Testis (tissue), 3 donors: ENCODE results near the gene CTTNBP2. TPM values are rescaled to one million over a fixed set of nuclear protein-coding genes. Genes with fewer than 3 reads are reported as not detected.

Source experiments
- DNase-seq: peaks from one replicate; pipeline ENCODE4 v3.0.0-alpha.2; 2019
- H3K27ac ChIP-seq, 2 donors: fragments of 200-600 bp; sonication (generic); one replicate each; pipeline ENCODE4 v1.5.1; 2019
- H3K27me3 ChIP-seq: fragments of 200-600 bp; sonication (generic); one replicate; pipeline ENCODE4 v1.5.1; 2019
- H3K36me3 ChIP-seq: fragments of 200-600 bp; sonication (generic); one replicate; pipeline ENCODE4 v1.5.1; 2017; ENCODE audit warnings: low read depth; ENCODE audit errors: missing control alignments
- H3K4me1 ChIP-seq: fragments of 200-600 bp; sonication (generic); one replicate; pipeline ENCODE4 v1.5.1; 2019
- H3K4me3 ChIP-seq, 2 donors: fragments of 200-600 bp; sonication (generic); one replicate each; pipeline ENCODE4 v1.5.1; 2017 to 2019
- H3K9me3 ChIP-seq: fragments of 200-600 bp; sonication (generic); one replicate; pipeline ENCODE4 v1.5.1; 2017
- POLR2A ChIP-seq: fragments of 450-650 bp; IDR thresholded peaks from one replicate; pipeline ENCODE4 v1.6.1; 2017; ENCODE audit warnings: antibody characterized with exemption, mild to moderate bottlenecking, moderate library complexity
- WGBS, 2 donors: methylation state at CpG; one replicate each; pipeline ENCODE4 v1.1.5; 2018; 5-methylcytosine and 5-hydroxymethylcytosine counted together
- intact Hi-C: fragments of 100-400 bp; cut with DNase I; formaldehyde crosslinking; loops from one replicate; pipeline ENCODE4 v1.15.1; 2023; ENCODE audit warnings: low total_unique reads
- polyA plus RNA-seq: library from polyadenylated mRNA; stranded (reverse); fragments of 350-450 nt; fragmentation: Illumina TruSeq; extraction: RNeasy Lipid Tissue Mini Kit (QIAGEN cat#74804); gene quantifications from one replicate; pipeline ENCODE4 v1.2.3, GENCODE V29; 2014; ENCODE audit warnings: low read depth, low replicate concordance; ENCODE audit not compliant: insufficient read depth
- total RNA-seq, 2 donors: library from RNA; depleted of rRNA; stranded (reverse); fragments of >200 nt; gene quantifications; one replicate each; pipeline ENCODE4 v1.2.3, GENCODE V29; 2016
- TF ChIP-seq, protein P1 (sequence below), 3 experiments: fragments of 450-650 bp in 2 of 3; fragments of 200-600 bp in 1 of 3; sonication (generic) in 1 of 3; IDR thresholded peaks; one replicate each; pipeline ENCODE4 v1.5.1; 2016 to 2019; ENCODE audit warnings: antibody characterized with exemption in 3 of 3, mild to moderate bottlenecking in 2 of 3, moderate library complexity in 1 of 3

Gene CTTNBP2
- total and polyA plus RNA-seq, 3 donors from 2014 or later, result 2.7 to 4.3 (median 3.4) TPM

DNA sequence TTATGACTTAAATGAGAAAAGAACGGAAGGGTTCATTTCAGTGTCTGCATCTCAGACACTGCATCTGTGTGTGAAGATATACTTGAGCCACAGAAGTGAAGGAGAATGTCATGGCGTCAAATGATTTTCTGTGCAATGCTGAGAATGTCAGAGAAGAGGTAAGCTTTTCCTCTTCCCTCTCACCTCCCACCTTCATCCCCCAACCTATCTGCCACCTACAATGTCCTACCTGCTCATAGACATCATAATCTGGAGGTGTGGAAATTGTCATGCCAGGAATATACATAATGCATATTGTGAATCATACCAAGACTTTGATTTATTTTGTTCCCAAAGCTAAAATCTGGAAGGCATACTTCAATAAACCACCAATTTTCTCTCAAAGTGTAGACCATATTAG lies 53.7 kb downstream of the CTTNBP2 start:
- no peak for DNase-seq
- TF ChIP-seq POLR2A, result no peak
- TF ChIP-seq, protein P1, sequence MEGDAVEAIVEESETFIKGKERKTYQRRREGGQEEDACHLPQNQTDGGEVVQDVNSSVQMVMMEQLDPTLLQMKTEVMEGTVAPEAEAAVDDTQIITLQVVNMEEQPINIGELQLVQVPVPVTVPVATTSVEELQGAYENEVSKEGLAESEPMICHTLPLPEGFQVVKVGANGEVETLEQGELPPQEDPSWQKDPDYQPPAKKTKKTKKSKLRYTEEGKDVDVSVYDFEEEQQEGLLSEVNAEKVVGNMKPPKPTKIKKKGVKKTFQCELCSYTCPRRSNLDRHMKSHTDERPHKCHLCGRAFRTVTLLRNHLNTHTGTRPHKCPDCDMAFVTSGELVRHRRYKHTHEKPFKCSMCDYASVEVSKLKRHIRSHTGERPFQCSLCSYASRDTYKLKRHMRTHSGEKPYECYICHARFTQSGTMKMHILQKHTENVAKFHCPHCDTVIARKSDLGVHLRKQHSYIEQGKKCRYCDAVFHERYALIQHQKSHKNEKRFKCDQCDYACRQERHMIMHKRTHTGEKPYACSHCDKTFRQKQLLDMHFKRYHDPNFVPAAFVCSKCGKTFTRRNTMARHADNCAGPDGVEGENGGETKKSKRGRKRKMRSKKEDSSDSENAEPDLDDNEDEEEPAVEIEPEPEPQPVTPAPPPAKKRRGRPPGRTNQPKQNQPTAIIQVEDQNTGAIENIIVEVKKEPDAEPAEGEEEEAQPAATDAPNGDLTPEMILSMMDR (IDR thresholded peaks at IDR 0.05), result no peak
- H3K4me1 ChIP-seq, result no peaks in the 10 kb centered on the region
- H3K27me3 ChIP-seq, result no peaks in the 10 kb centered on the region
- no peak overlapping the region for H3K27ac ChIP-seq
- no peaks in the 10 kb centered on the region for H3K9me3 ChIP-seq
- H3K4me3 ChIP-seq, result no peak overlapping the region
- intact Hi-C loops, result no loop called here
- H3K36me3 ChIP-seq, result no peaks in the 10 kb centered on the region
- 94 to 96% methylated on average over 2 of the region's 2 CpGs for WGBS, 2 donors

DNA sequence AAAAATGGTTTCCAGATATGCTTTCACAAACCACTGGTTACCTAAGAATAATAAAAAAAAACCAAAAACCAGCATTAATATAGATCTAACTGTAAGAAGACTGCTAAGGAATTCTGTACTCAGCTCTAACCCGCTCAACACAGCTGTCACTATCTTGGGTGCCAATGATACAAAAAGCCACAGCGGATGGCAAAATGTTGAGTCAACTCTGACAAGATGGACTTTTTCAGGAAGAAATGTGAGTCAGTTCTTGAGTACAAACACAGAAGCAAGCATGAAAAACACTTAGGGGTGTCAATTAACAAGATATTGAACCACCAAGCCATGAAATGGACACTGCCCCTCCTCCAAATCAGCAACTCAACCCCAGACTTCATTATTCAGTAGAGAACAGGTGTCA lies 55.0 kb downstream of the CTTNBP2 start:
- 93 to 97% methylated on average over 2 of the region's 2 CpGs for WGBS, 2 donors
- no peaks in the 10 kb centered on the region for H3K36me3 ChIP-seq
- DNase-seq, result no peak

DNA sequence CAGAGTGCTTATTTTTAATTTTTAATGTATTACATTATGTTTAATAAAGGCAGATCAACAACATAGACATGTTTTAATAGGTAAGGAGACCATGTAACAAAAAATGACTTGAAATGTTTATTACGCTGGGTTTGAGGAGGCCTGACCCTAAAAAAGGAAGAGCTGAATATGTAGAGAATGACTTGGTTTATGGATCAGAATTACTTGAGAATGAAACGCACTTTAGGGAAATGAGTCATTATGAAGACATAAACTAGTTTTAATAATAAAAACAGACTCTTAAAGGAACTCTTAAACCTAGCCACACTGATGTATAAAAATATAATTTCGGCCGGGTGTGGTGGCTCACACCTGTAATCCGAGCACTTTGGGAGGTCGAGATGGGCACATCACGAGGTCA lies 56.5 kb downstream of the CTTNBP2 start:
- intact Hi-C loops, result no loop called here
- no peak overlapping the region for H3K4me3 ChIP-seq
- TF ChIP-seq, protein P1 (IDR thresholded peaks at IDR 0.05), result no peak
- no peak for TF ChIP-seq POLR2A
- DNase-seq, result no peak
- H3K9me3 ChIP-seq, result no peaks in the 10 kb centered on the region
- no peaks in the 10 kb centered on the region for H3K27me3 ChIP-seq
- no peak overlapping the region for H3K27ac ChIP-seq
- 59 to 75% methylated on average over 7 of the region's 7 CpGs for WGBS, 2 donors
- no peaks in the 10 kb centered on the region for H3K36me3 ChIP-seq
- H3K4me1 ChIP-seq, result no peaks in the 10 kb centered on the region

More for the DNA sequence above, 55.0 kb downstream of the CTTNBP2 start:
- Histone ChIP-seq H3K27me3 (no peaks in the 10 kb centered on the region), H3K4me3 (no peak overlapping the region), H3K27ac (no peak overlapping the region), H3K4me1 (no peaks in the 10 kb centered on the region), H3K9me3 (no peaks in the 10 kb centered on the region)
- intact Hi-C loops, result no loop called here
- TF ChIP-seq, protein P1 (IDR thresholded peaks at IDR 0.05), result no peak
- no peak for TF ChIP-seq POLR2A

DNA sequence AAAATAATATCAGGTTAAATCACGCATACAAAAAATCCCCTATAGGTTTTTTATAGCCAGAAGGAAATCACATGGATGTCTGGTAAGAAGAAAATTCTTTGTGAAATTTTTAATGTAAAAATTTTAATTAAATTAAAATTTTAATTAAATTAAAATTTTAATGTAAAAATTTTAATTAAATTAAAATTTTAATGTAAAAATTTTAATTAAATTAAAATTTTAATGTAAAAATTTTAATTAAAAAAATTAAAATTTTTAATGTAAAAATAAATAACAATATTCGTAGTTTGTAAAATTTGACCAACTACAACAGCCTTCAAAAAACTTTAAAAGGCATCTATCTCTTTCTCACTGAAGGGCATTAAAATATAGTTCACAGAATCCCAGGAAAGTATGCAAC lies 61.5 kb downstream of the CTTNBP2 start:
- no peak overlapping the region for H3K4me3 ChIP-seq
- intact Hi-C loops, result no loop called here
- no peaks in the 10 kb centered on the region for H3K4me1 ChIP-seq
- 96 to 97% methylated on average over 2 of the region's 2 CpGs for WGBS, 2 donors
- DNase-seq, result no peak
- H3K27ac ChIP-seq, result no peak overlapping the region
- no peaks in the 10 kb centered on the region for H3K9me3 ChIP-seq
- no peaks in the 10 kb centered on the region for H3K27me3 ChIP-seq
- TF ChIP-seq POLR2A, result no peak
- TF ChIP-seq, protein P1 (IDR thresholded peaks at IDR 0.05), result no peak
- no peaks in the 10 kb centered on the region for H3K36me3 ChIP-seq

DNA sequence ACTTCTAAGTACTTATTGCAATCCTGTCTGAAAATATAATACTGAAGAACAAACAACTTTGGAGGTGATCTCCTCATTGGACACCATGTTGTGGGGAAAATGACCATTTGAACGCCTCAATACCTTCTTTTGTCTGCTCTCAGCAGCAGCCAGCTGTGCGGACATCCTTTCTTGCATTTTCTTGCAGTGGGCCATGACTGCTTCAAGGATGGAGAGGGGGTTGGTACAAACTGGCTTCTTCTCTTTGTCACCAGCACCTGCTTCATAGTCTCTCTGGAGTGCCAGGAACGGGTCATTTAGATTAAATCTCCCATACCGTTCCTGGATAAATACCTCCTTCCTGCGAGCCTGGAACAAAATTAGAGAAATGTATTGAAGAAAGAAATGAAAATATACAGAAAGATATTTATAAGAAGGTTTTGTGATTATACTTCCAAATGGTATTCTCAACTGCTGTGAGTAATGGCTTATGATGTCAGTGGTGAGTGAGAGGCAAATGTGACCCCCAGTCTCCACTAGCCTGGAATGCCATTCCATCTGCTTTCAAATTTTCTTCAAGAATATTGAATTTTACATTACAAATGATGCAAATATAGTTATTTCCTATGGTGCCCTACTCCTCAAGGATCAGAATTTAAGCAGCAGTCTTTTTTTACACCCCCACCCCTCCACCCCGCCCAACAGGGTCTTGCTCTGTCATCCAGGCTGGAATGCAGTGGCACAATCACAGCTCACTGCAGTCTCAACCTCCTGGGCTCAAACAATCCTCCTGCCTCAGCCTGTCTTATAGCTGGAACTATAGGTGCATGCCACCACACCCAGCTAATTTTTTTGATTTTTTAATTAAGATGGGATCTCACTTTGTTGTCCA lies 62.4 kb downstream of the CTTNBP2 start:
- DNase-seq, result no peak
- no peaks in the 10 kb centered on the region for H3K9me3 ChIP-seq
- H3K27ac ChIP-seq, result no peak overlapping the region
- no peaks in the 10 kb centered on the region for H3K27me3 ChIP-seq
- no peaks in the 10 kb centered on the region for H3K36me3 ChIP-seq
- TF ChIP-seq, protein P1 (IDR thresholded peaks at IDR 0.05), result no peak
- TF ChIP-seq POLR2A, result no peak
- intact Hi-C loops, result no loop called here
- no peak overlapping the region for H3K4me3 ChIP-seq
- WGBS, 2 donors, result 88 to 91% methylated on average over 6 of the region's 6 CpGs
- H3K4me1 ChIP-seq, result no peaks in the 10 kb centered on the region
